Loucy (cell line): ENCODE results near the gene SEPHS1.
"Not testable (repeated sequence)": the region's sequence is repeated elsewhere in the genome, so short reads cannot be mapped to it uniquely, and the experiment has no call there.

Experiments used
- H2AFZ ChIP-seq: fragments of 200-600 bp; sonication (generic); 2 replicates; pipeline ENCODE4 v1.6.0; 2016; ENCODE audit warnings: antibody characterized with exemption, mild to moderate bottlenecking, low read length, moderate library complexity
- H3F3A ChIP-seq: fragments of 200-600 bp; 2 replicates; pipeline ENCODE4 v1.6.0; 2016; ENCODE audit warnings: antibody characterized with exemption, low read depth, mild to moderate bottlenecking
- H3K27me3 ChIP-seq: fragments of 200-600 bp; sonication (generic); 2 replicates; pipeline ENCODE4 v1.6.1; 2014; ENCODE audit warnings: low read length, mild to moderate bottlenecking; ENCODE audit not compliant: insufficient read depth, poor library complexity, severe bottlenecking
- H3K36me3 ChIP-seq: fragments of 200-600 bp; sonication (generic); 2 replicates; pipeline ENCODE4 v1.6.1; 2016; ENCODE audit warnings: low read length; ENCODE audit not compliant: insufficient read depth
- H3K4me1 ChIP-seq: fragments of 200-600 bp; sonication (generic); 2 replicates; pipeline ENCODE4 v1.5.1; 2014; ENCODE audit warnings: low read length, mild to moderate bottlenecking; ENCODE audit not compliant: insufficient read depth, poor library complexity, severe bottlenecking
- H3K4me2 ChIP-seq: fragments of 200-600 bp; sonication (generic); 2 replicates; pipeline ENCODE4 v1.6.0; 2014; ENCODE audit warnings: antibody characterized with exemption, low read length, low read depth, mild to moderate bottlenecking; ENCODE audit not compliant: poor library complexity, severe bottlenecking
- H3K4me3 ChIP-seq: fragments of 200-600 bp; sonication (generic); 2 replicates; pipeline ENCODE4 v1.5.1; 2014; ENCODE audit warnings: low read length, mild to moderate bottlenecking, mixed read lengths; ENCODE audit not compliant: poor library complexity, severe bottlenecking
- H3K79me2 ChIP-seq: fragments of 200-600 bp; sonication (generic); 2 replicates; pipeline ENCODE4 v1.6.1; 2014; ENCODE audit warnings: low read length; ENCODE audit not compliant: insufficient read depth
- H3K9ac ChIP-seq: fragments of 200-600 bp; sonication (generic); 2 replicates; pipeline ENCODE4 v1.6.0; 2014; ENCODE audit warnings: mild to moderate bottlenecking, low read depth, low read length, moderate library complexity; ENCODE audit not compliant: poor library complexity, severe bottlenecking
- H3K9me2 ChIP-seq: fragments of 200-600 bp; sonication (generic); replicated peaks from 2 replicates; pipeline ENCODE4 v1.6.1; 2016; ENCODE audit warnings: low read depth, low read length, mixed read lengths
- H3K9me3 ChIP-seq: fragments of 200-600 bp; sonication (generic); 2 replicates; pipeline ENCODE4 v1.6.1; 2014; ENCODE audit warnings: mild to moderate bottlenecking, antibody characterized with exemption, low read length, low read depth; ENCODE audit not compliant: insufficient read depth
- H4K20me1 ChIP-seq: fragments of 200-600 bp; sonication (generic); 2 replicates; pipeline ENCODE4 v1.6.0; 2014; ENCODE audit warnings: antibody characterized with exemption, low read length, mild to moderate bottlenecking; ENCODE audit not compliant: insufficient read depth, poor library complexity, severe bottlenecking
- CTCF ChIP-seq: fragments of 200-600 bp; sonication (generic); conservative IDR thresholded peaks from 2 replicates; pipeline ENCODE4 v1.5.1; 2014; ENCODE audit warnings: mild to moderate bottlenecking, antibody characterized with exemption, low read length
- EZH2phosphoT487 ChIP-seq: fragments of 200-600 bp; IDR thresholded peaks from 2 replicates; pipeline ENCODE4 v1.6.1; 2018; ENCODE audit warnings: antibody characterized with exemption, mild to moderate bottlenecking, moderate library complexity, borderline replicate concordance

The SEPHS1 gene

GRCh38 chr10:13383399-13383761, 35.3 kb upstream of the SEPHS1 start:
- H3K27me3 ChIP-seq = no peaks in the 10 kb centered on the region
- no peaks in the 10 kb centered on the region for H3F3A ChIP-seq
- H3K9ac ChIP-seq = no peak overlapping the region
- H3K9me2 ChIP-seq = no peaks in the 10 kb centered on the region
- H4K20me1 ChIP-seq = no peaks in the 10 kb centered on the region
- H3K4me1 ChIP-seq = no peaks in the 10 kb centered on the region
- H3K36me3 ChIP-seq = no peaks in the 10 kb centered on the region
- H3K4me2 ChIP-seq = no peak overlapping the region
- no peaks in the 10 kb centered on the region for H3K9me3 ChIP-seq
- no peaks in the 10 kb centered on the region for H3K79me2 ChIP-seq
- H3K4me3 ChIP-seq = no peak overlapping the region
- no peak overlapping the region for H2AFZ ChIP-seq
- TF ChIP-seq CTCF (no peak), EZH2phosphoT487 (no peak)

GRCh38 chr10:13382703-13383398, 34.8 kb upstream of the SEPHS1 start:
- Histone ChIP-seq H3K36me3 (no peaks in the 10 kb centered on the region), H3K79me2 (no peaks in the 10 kb centered on the region), H3K4me2 (no peak overlapping the region), H3K9ac (no peak overlapping the region), H3K27me3 (no peaks in the 10 kb centered on the region), H2AFZ (no peak overlapping the region), H3K4me1 (no peaks in the 10 kb centered on the region), H3K9me2 (no peaks in the 10 kb centered on the region), H3K4me3 (no peak overlapping the region), H3K9me3 (no peaks in the 10 kb centered on the region), H4K20me1 (no peaks in the 10 kb centered on the region), H3F3A (no peaks in the 10 kb centered on the region)
- TF ChIP-seq EZH2phosphoT487 (no peak), CTCF (no peak)

DNA sequence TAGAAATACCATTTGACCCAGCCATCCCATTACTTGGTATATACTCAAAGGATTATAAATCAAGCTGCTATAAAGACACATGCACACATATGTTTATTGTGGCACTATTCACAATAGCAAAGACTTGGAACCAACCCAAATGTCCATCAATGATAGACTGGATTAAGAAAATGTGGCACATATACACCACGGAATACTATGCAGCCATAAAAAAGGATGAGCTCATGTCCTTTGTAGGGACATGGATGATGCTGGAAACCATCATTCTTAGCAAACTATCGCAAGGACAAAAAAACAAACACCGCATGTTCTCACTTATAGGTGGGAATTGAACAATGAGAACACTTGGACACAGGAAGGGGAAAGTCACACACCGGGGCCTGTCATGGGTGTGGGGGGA, 31.0 kb upstream of the SEPHS1 start:
- not testable (repeated sequence) for H3F3A ChIP-seq, H3K9me2 ChIP-seq, H2AFZ ChIP-seq, H3K27me3 ChIP-seq, H3K9me3 ChIP-seq, H3K9ac ChIP-seq, H4K20me1 ChIP-seq, H3K4me1 ChIP-seq, H3K36me3 ChIP-seq, H3K4me2 ChIP-seq, H3K4me3 ChIP-seq, H3K79me2 ChIP-seq

DNA sequence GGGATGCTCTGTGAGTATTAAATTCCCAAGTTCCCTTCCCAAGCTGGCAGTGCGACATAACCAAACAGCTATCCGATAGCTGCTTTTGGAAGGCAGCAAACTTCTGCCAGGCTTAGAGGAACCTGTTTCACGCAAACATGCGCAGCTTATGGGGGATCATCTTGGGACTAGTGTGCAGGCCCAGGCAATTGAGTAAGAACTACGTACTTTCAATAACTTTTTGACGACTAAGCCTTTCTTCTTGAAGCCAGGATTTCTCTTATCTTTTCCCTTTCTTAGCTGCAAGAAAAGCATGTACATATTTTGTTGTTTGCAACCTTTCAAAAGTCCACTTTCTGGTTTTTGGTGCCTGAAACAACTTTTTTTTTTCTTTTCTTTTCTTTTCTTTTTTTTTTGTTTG, 28.7 kb upstream of the SEPHS1 start:
- H3K9me2 ChIP-seq = no peaks in the 10 kb centered on the region
- no peak overlapping the region for H3K4me3 ChIP-seq
- H3K79me2 ChIP-seq = no peaks in the 10 kb centered on the region
- no peaks in the 10 kb centered on the region for H4K20me1 ChIP-seq
- no peak overlapping the region for H3K4me2 ChIP-seq
- H2AFZ ChIP-seq = no peak overlapping the region
- H3K27me3 ChIP-seq = no peaks in the 10 kb centered on the region
- H3F3A ChIP-seq = no peaks in the 10 kb centered on the region
- no peaks in the 10 kb centered on the region for H3K4me1 ChIP-seq
- no peak overlapping the region for H3K9ac ChIP-seq
- H3K9me3 ChIP-seq = no peaks in the 10 kb centered on the region
- no peaks in the 10 kb centered on the region for H3K36me3 ChIP-seq
- no peak for TF ChIP-seq CTCF
